ENCODE results near the gene TIGD4.

The TIGD4 gene

DNA sequence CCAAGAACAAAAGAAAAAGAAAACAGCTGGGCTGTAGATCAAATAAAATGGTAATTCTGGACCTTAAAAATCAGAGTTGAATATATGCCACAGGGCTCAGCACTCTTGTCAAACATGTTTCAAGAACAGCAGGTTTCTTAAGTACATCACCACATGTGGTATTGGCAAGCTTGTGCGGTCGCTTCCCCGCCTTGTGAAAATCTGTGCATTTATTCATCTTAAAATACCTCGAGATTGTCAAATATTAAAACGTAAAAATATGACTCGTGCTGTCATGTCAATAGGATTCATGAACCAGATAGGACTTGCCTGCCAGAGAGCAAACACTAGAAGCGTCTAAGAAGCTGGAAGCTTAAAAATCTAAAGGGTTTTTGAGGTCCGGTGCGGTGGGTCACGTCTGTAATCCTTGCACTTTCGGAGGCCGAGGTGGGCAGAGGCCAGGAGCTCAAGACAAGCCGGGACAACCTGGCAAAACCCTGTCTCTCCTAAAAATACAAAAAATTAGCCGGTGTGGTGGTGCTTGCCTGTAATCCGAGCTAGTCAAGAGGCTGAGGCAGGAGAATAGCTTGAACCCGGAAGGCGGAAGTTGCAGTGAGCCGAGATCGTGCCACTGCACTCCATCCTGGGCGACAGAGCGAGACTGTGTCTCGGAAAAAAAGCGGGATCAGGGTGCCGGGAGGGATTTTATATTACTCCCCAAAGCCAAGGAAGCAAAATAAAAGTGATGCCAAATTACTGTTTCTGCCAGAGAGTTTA lies 59.6 kb downstream of the TIGD4 start:
- H3K27ac ChIP-seq: peak overlapping the region; percentile 53
- TF ChIP-seq, protein P1, sequence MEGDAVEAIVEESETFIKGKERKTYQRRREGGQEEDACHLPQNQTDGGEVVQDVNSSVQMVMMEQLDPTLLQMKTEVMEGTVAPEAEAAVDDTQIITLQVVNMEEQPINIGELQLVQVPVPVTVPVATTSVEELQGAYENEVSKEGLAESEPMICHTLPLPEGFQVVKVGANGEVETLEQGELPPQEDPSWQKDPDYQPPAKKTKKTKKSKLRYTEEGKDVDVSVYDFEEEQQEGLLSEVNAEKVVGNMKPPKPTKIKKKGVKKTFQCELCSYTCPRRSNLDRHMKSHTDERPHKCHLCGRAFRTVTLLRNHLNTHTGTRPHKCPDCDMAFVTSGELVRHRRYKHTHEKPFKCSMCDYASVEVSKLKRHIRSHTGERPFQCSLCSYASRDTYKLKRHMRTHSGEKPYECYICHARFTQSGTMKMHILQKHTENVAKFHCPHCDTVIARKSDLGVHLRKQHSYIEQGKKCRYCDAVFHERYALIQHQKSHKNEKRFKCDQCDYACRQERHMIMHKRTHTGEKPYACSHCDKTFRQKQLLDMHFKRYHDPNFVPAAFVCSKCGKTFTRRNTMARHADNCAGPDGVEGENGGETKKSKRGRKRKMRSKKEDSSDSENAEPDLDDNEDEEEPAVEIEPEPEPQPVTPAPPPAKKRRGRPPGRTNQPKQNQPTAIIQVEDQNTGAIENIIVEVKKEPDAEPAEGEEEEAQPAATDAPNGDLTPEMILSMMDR (conservative IDR thresholded peaks at IDR 0.05): no peak

All from VCaP (cell line).